NT2/D1 (cell line): Measurements from ENCODE around the gene KCTD5.
"Not testable (repeated sequence)": the region's sequence is repeated elsewhere in the genome, so short reads cannot be mapped to it uniquely, and the experiment has no call there.

ENCODE experiments used
- DNase-seq: peaks from one replicate; pipeline ENCODE4 v3.0.0-alpha.2; 2011; ENCODE audit warnings: low read depth, low spot score
- H3K27me3 ChIP-seq: 2 replicates; pipeline ENCODE4 v1.6.0; 2011; ENCODE audit warnings: mild to moderate bottlenecking; ENCODE audit not compliant: insufficient read length, insufficient read depth
- H3K36me3 ChIP-seq: 2 replicates; pipeline ENCODE4 v1.6.1; 2011; ENCODE audit warnings: mild to moderate bottlenecking, low read length, mixed read lengths; ENCODE audit not compliant: insufficient read depth, insufficient read length
- H3K4me1 ChIP-seq: 2 replicates; pipeline ENCODE4 v1.5.1; 2011; ENCODE audit not compliant: insufficient read depth, insufficient read length
- H3K4me3 ChIP-seq: 2 replicates; pipeline ENCODE4 v1.5.1; 2011; ENCODE audit warnings: low read depth; ENCODE audit not compliant: insufficient read length
- H3K9ac ChIP-seq: 2 replicates; pipeline ENCODE4 v1.6.0; 2011; ENCODE audit warnings: low read depth; ENCODE audit not compliant: insufficient read length
- H3K9me3 ChIP-seq: 2 replicates; pipeline ENCODE4 v1.5.1; 2011; ENCODE audit warnings: mild to moderate bottlenecking, low read length; ENCODE audit not compliant: insufficient read depth
- SUZ12 ChIP-seq: IDR thresholded peaks from 2 replicates; pipeline ENCODE4 v1.6.1; 2011; ENCODE audit not compliant: insufficient read length, insufficient read depth; ENCODE audit errors: extremely low read depth
- YY1 ChIP-seq: IDR thresholded peaks from 2 replicates; pipeline ENCODE4 v1.6.1; 2011; ENCODE audit not compliant: insufficient read length, insufficient read depth
- ZNF274 ChIP-seq: IDR thresholded peaks from 2 replicates; pipeline ENCODE4 v1.6.1; 2011; ENCODE audit warnings: mild to moderate bottlenecking, low read depth, low read length

The KCTD5 gene

GRCh38 chr16:2682209-2683021 lies at the start of gene KCTD5:
TSS of gene KCTD5 (plus strand) at chr16:2682523. CDS start at chr16:2682549, 26 bp downstream.
- Histone ChIP-seq H3K4me3 (peak within 1 kb of the TSS; percentile 100), H3K27me3 (no peaks in the 10 kb centered on the region), H3K36me3 (peaks cover 14% of the 10 kb centered on the region), H3K4me1 (peaks cover 3% of the 10 kb centered on the region), H3K9me3 (no peaks in the 10 kb centered on the region), H3K9ac (peak within 1 kb of the TSS; percentile 100)
- TF ChIP-seq YY1 = peak; percentile 86
- TF ChIP-seq ZNF274 = no peak
- TF ChIP-seq SUZ12 = no peak
- DNase-seq = peak; percentile 95

- not testable (repeated sequence) for H3K9me3 ChIP-seq, H3K9ac ChIP-seq, H3K36me3 ChIP-seq, H3K27me3 ChIP-seq, H3K4me3 ChIP-seq, DNase-seq, H3K4me1 ChIP-seq
These were observed 43.1 kb upstream of the KCTD5 start for GRCh38 chr16:2639071-2639721.

GRCh38 chr16:2639722-2640072 lies 42.6 kb upstream of the KCTD5 start:
- DNase-seq, H3K36me3 ChIP-seq, H3K4me3 ChIP-seq, H3K9ac ChIP-seq, H3K9me3 ChIP-seq, H3K27me3 ChIP-seq, H3K4me1 ChIP-seq: not testable (repeated sequence)

- H3K4me1 ChIP-seq, H3K27me3 ChIP-seq, H3K4me3 ChIP-seq, H3K9ac ChIP-seq, DNase-seq, H3K36me3 ChIP-seq, H3K9me3 ChIP-seq: not testable (repeated sequence)
These were observed 39.8 kb upstream of the KCTD5 start for GRCh38 chr16:2642561-2642960.

GRCh38 chr16:2644754-2645453 lies 37.4 kb upstream of the KCTD5 start:
- H3K27me3 ChIP-seq, H3K4me3 ChIP-seq, H3K4me1 ChIP-seq, H3K9me3 ChIP-seq, DNase-seq, H3K9ac ChIP-seq, H3K36me3 ChIP-seq: not testable (repeated sequence)

- not testable (repeated sequence) for H3K36me3 ChIP-seq, H3K27me3 ChIP-seq, H3K4me1 ChIP-seq, H3K9ac ChIP-seq, H3K9me3 ChIP-seq, H3K4me3 ChIP-seq, DNase-seq
These were observed 31.0 kb upstream of the KCTD5 start for GRCh38 chr16:2651268-2651871.

GRCh38 chr16:2653915-2654314 lies 28.4 kb upstream of the KCTD5 start:
- H3K36me3 ChIP-seq, H3K27me3 ChIP-seq, H3K4me3 ChIP-seq, H3K4me1 ChIP-seq, H3K9ac ChIP-seq, H3K9me3 ChIP-seq, DNase-seq: not testable (repeated sequence)

- not testable (repeated sequence) for H3K36me3 ChIP-seq, H3K9ac ChIP-seq, DNase-seq, H3K4me3 ChIP-seq, H3K9me3 ChIP-seq, H3K27me3 ChIP-seq, H3K4me1 ChIP-seq
These were observed 27.4 kb upstream of the KCTD5 start for GRCh38 chr16:2654949-2655348.
